Mucosa of descending colon (tissue), 3 donors: Measurements from ENCODE around the gene KRT35. TPM values are rescaled to one million over a fixed set of nuclear protein-coding genes. Genes with fewer than 3 reads are reported as not detected.

Experiments used
- ATAC-seq: fragments of 200-7000 bp; cut with Tn5 transposase; one replicate; pipeline ENCODE4 v1.9.1; 2020; ENCODE audit warnings: mild to moderate bottlenecking, moderate library complexity
- DNase-seq, 3 donors: peaks; one replicate each; pipeline ENCODE4 v3.0.0-alpha.2; 2020
- H3K36me3 ChIP-seq: fragments of 200-600 bp; one replicate; pipeline ENCODE4 v1.8.0; 2021; ENCODE audit warnings: low read depth, mild to moderate bottlenecking
- H3K4me1 ChIP-seq: fragments of 200-600 bp; one replicate; pipeline ENCODE4 v1.8.0; 2021; ENCODE audit warnings: low read depth, mild to moderate bottlenecking
- H3K4me3 ChIP-seq: fragments of 200-600 bp; one replicate; pipeline ENCODE4 v1.8.0; 2021; ENCODE audit warnings: mild to moderate bottlenecking
- H3K9me3 ChIP-seq: fragments of 200-600 bp; one replicate; pipeline ENCODE4 v1.8.0; 2021; ENCODE audit warnings: mild to moderate bottlenecking
- intact Hi-C, 2 donors: fragments of 100-400 bp; cut with DNase I in 1 of 2; cut with micrococcal nuclease in 1 of 2; formaldehyde crosslinking; loops; one replicate each; pipeline versions ENCODE4 v1.11.0 to v1.11.1; 2022; cut with DNase I, micrococcal nuclease
- total RNA-seq, 3 donors: library from RNA; stranded (reverse); fragmentation: NEBNext Ultra II Directional in 2 of 3; extraction: Animal tissue kit (Norgen Biotek cat#: 25700) in 2 of 3; gene quantifications; one replicate each; pipeline versions ENCODE4 v1.2.1 to v1.2.4, GENCODE V29; 2021 to 2023
- TF ChIP-seq, protein P1 (sequence below): fragments of 200-600 bp; IDR thresholded peaks from one replicate; pipeline ENCODE4 v1.8.0; 2022; ENCODE audit warnings: antibody characterized with exemption, mild to moderate bottlenecking
- donor health status: DM: no; HTN: no; CAD: no; lungs with moderate emphysema.
- donor health status: DM: no; HTN: no; CAD: no.
- donor health status: DM: no; HTN: yes; CAD: no.

Gene KRT35
- total RNA-seq, 3 donors from 2014 or later: not detected

- TF ChIP-seq, protein P1, sequence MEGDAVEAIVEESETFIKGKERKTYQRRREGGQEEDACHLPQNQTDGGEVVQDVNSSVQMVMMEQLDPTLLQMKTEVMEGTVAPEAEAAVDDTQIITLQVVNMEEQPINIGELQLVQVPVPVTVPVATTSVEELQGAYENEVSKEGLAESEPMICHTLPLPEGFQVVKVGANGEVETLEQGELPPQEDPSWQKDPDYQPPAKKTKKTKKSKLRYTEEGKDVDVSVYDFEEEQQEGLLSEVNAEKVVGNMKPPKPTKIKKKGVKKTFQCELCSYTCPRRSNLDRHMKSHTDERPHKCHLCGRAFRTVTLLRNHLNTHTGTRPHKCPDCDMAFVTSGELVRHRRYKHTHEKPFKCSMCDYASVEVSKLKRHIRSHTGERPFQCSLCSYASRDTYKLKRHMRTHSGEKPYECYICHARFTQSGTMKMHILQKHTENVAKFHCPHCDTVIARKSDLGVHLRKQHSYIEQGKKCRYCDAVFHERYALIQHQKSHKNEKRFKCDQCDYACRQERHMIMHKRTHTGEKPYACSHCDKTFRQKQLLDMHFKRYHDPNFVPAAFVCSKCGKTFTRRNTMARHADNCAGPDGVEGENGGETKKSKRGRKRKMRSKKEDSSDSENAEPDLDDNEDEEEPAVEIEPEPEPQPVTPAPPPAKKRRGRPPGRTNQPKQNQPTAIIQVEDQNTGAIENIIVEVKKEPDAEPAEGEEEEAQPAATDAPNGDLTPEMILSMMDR: no peak
- Histone ChIP-seq H3K4me1 (no peaks in the 10 kb centered on the region), H3K9me3 (no peaks in the 10 kb centered on the region), H3K4me3 (no peak overlapping the region), H3K36me3 (no peaks in the 10 kb centered on the region)
- ATAC-seq (no peak), DNase-seq (no peak)
- intact Hi-C loops: no loop called here
Observed at GRCh38 chr17:41456204-41456603, 24.7 kb downstream of the KRT35 start.

- intact Hi-C loops: no loop called here
- TF ChIP-seq, protein P1: no peak
- no peak for DNase-seq
- H3K36me3 ChIP-seq: no peaks in the 10 kb centered on the region
- no peak overlapping the region for H3K4me3 ChIP-seq
- no peaks in the 10 kb centered on the region for H3K4me1 ChIP-seq
- H3K9me3 ChIP-seq: no peaks in the 10 kb centered on the region
- no peak for ATAC-seq
Observed at GRCh38 chr17:41455236-41455635, 25.7 kb downstream of the KRT35 start.

DNA sequence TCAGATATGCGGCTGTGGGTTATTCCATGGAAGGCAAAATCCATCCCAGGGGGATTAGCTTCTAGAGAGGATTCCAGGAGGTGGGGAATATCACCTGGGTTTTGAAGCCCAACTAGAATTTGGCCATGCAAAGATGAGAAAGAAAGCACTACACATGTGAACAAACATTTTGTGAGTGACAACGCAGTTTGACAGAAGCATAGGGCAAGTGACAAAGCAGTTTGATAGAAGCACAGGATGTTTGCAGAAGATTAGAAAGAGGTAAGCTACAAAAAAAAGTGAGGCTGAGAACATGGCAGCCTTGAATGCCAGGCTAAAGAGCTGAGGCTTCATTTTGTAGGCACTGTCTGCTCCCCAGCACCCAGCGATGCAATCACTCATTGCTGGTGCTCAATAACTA, 27.9 kb downstream of the KRT35 start:
- DNase-seq: no peak
- intact Hi-C loops: no loop called here
- no peak for ATAC-seq

GRCh38 chr17:41452281-41452680, 28.7 kb downstream of the KRT35 start:
- ATAC-seq (no peak), DNase-seq (no peak)
- intact Hi-C loops: no loop called here
- TF ChIP-seq, protein P1: no peak
- Histone ChIP-seq H3K4me1 (no peaks in the 10 kb centered on the region), H3K36me3 (no peaks in the 10 kb centered on the region), H3K9me3 (no peaks in the 10 kb centered on the region), H3K4me3 (no peak overlapping the region)

More for the DNA sequence above, 27.9 kb downstream of the KRT35 start:
- no peaks in the 10 kb centered on the region for H3K4me1 ChIP-seq
- TF ChIP-seq, protein P1: no peak
- no peaks in the 10 kb centered on the region for H3K9me3 ChIP-seq
- H3K36me3 ChIP-seq: no peaks in the 10 kb centered on the region
- H3K4me3 ChIP-seq: no peak overlapping the region

DNA sequence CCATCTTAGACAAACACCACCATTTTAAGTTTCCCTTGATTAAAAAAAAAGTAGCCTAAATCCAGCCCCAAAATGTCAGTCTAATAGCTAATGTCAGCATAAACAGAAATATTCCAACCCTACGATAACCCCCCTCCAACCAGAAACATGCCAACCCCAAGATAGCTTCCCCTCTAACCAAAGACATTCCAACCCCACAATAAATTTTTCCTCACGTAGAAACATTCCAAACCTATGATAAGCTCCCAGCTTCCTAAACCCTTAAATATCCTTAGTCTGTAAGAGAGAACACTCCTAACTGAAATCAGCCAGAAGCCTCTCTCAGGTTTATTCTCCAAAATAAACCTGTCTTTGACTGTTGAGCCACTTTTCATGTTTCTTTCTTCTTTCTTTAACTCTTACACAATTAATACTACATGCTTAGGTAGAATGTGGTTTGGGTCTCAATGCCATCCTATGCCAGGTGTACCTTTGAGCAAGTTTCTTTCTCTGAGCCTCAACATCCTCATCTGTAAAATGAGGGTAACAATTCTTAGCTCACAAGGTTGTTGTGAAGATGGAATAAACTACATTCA, 29.7 kb downstream of the KRT35 start:
- intact Hi-C loops: no loop called here
- no peaks in the 10 kb centered on the region for H3K9me3 ChIP-seq
- ATAC-seq (no peak), DNase-seq (no peak)
- TF ChIP-seq, protein P1: no peak
- H3K4me3 ChIP-seq: no peak overlapping the region
- no peaks in the 10 kb centered on the region for H3K4me1 ChIP-seq
- H3K36me3 ChIP-seq: no peaks in the 10 kb centered on the region

GRCh38 chr17:41449008-41449407, 31.9 kb downstream of the KRT35 start:
- intact Hi-C loops: no loop called here
- TF ChIP-seq, protein P1: no peak
- ATAC-seq: no peak
- Histone ChIP-seq H3K4me3 (no peak overlapping the region), H3K4me1 (no peaks in the 10 kb centered on the region), H3K9me3 (no peaks in the 10 kb centered on the region), H3K36me3 (no peaks in the 10 kb centered on the region)
- no peak for DNase-seq
